Subcutaneous adipose tissue (tissue), 4 donors: Measurements from ENCODE around the gene SEMA3F. TPM values are rescaled to one million over a fixed set of nuclear protein-coding genes. Genes with fewer than 3 reads are reported as not detected.

Source experiments
- total RNA-seq, 4 donors: library from RNA; depleted of rRNA; stranded (reverse); fragments of >200 nt; gene quantifications; one replicate each; pipeline ENCODE4 v1.1.0, GENCODE V29; 2016
- TF ChIP-seq, protein P1 (sequence below): fragments of 450-650 bp; IDR thresholded peaks from one replicate; pipeline ENCODE4 v1.5.1; 2016; ENCODE audit warnings: low read depth, mild to moderate bottlenecking, control low read depth, antibody characterized with exemption, moderate library complexity

Gene SEMA3F
- total RNA-seq, 4 donors from 2014 or later = 4.6 to 32.8 (median 11.5) TPM

DNA sequence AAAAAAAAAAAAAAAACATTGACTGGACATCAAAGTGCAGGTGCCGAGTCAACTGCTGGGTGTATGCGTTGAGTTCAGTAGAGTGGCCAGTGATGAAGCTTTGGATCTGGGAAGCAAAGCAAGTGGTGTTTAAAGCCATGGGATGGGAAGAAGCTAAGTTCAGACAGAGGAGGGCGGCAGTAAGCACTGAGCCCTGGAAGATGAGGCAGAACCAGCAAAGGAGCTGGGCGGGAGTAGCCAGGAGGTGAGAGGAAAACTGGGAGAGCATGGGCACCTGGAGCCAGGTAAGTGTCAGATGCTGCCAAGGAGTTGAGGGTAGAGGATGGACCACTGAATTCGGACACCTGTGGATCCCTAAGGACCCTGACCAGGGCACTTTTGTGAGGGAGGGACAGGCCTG is 69.5 kb downstream of the SEMA3F start:
- TF ChIP-seq, protein P1, sequence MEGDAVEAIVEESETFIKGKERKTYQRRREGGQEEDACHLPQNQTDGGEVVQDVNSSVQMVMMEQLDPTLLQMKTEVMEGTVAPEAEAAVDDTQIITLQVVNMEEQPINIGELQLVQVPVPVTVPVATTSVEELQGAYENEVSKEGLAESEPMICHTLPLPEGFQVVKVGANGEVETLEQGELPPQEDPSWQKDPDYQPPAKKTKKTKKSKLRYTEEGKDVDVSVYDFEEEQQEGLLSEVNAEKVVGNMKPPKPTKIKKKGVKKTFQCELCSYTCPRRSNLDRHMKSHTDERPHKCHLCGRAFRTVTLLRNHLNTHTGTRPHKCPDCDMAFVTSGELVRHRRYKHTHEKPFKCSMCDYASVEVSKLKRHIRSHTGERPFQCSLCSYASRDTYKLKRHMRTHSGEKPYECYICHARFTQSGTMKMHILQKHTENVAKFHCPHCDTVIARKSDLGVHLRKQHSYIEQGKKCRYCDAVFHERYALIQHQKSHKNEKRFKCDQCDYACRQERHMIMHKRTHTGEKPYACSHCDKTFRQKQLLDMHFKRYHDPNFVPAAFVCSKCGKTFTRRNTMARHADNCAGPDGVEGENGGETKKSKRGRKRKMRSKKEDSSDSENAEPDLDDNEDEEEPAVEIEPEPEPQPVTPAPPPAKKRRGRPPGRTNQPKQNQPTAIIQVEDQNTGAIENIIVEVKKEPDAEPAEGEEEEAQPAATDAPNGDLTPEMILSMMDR = no peak

DNA sequence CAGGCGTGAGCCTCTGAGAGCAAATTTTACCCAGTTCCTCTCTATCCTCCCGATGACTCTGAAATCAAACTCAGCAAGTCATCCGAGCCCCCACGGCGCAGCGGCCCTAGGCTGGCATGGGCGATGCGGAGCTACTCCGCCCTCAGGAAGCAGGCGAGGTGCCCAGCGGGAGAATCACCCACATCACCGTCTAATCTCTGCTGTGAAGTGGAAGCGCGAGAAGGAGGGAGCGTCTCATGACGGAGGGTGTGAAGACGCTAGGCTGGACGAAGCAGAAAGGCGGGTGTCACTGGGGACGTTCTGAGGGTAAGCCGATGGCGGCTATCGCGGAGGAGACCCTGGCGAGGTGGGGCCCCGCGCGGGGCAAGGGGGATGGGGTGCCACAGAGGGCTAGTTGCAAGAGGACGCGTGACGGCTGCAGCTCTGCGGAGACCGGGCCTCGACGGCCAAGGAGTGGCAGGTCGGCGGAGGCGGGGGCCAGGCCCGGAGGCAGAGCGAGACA is 71.8 kb downstream of the SEMA3F start:
- TF ChIP-seq, protein P1 = no peak

DNA sequence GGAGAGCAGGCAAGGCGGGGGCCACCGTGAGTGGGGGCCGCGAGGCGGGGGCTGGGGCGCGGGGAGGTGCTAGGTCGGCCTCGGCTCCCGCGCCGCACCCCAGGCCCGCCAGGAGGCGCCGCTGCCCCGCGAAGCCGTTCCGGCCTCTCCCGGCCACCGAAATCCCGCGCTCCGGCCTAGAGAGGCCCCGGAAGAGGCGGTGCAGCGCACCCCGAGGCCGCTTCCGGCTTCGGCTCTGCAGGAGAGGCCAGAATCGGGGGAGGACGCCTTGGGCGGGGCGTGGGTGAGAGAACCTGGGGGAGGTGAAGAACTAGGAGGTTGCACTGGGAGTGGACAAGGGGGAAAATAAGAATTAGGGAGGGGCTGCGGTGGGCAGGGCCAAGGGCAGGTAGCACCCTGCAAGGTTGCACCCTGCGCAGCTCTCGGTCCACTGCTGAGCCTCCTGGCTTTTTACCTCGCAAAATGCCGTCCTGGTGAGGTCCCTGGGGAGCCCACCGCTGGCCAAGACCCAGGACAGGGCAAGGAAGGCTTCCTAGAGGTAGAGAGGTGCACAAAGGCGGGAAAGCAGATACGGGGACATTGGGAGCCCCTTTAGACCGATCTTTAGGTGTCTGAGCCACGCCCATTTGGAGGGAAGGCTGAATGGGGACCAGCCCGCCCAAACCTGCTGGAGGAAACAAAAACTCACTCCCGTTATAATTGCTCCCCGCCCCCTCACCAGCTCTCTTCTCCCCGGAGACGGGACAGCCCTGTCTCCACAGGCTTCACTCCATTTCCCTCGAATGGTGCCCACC is 72.5 kb downstream of the SEMA3F start:
- TF ChIP-seq, protein P1 = no peak

DNA sequence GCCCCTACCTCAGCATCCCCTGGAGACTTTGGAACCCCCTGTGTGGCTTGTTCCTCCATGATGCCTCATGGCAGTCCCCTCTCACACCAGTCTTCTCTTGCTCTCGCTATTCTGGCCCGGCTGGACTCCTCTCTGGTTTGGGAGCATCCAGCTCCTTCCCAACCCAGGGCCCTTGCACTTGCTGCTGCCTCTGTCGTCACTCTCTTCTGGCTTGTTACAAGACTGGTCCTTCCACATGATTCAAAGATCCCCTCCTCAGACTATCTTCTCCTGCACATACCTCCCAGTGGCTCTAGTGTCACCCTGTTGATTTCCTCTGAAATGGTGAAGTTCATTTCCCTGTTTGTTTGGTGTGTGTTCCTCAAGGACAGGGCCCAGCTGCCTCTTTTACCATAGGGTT is 74.4 kb downstream of the SEMA3F start:
- TF ChIP-seq, protein P1 = no peak

DNA sequence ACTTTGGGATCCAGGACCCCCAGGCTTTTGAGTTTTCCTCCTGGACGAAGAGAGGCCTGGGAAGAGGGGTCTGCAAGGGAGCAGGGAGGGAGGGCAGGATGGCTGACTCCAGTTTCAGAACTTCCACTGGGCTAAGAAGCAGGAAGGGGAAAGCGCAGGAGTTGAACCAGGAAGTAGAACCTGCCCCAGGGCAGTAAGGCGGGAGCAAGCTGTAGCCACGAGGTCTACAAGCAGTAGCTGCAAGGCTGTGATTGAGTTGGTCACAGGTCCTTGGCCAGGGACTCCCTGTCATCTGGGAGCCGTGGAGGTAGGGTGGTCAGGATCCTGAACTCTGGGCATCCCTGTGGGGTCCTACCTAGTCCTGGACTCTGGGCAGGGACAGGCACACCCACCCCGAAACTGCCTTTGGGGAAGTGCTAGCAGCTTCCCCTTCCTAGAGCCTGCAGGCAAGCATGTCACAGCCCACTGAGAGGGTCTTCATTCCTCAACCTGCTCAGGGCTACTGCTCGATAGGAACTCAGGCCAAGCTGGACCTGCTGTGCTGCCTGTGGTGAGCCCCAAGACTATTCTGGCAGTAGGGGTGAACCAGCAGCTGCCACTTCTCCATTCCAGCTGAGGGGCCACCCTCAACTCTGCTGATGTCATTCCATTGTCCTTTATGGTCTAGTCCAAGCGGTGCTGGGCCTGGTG is 75.1 kb downstream of the SEMA3F start:
- TF ChIP-seq, protein P1 = no peak

DNA sequence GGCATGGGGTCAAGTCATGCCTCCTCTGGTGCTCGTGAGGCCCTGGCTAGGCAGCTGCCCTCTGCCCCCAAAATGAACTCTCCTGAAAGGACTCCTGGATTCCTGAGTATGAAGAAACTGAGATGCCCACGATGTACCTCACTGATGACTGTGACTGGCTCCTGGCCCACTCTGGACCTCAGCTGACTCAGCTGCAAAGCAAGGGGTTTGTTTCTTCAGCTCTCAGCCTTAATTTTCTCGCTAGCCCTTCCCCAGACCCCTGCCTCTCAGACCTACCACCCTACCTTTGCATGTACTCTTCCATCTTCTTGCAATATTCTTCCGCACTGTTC is 75.6 kb downstream of the SEMA3F start:
- TF ChIP-seq, protein P1 = no peak

DNA sequence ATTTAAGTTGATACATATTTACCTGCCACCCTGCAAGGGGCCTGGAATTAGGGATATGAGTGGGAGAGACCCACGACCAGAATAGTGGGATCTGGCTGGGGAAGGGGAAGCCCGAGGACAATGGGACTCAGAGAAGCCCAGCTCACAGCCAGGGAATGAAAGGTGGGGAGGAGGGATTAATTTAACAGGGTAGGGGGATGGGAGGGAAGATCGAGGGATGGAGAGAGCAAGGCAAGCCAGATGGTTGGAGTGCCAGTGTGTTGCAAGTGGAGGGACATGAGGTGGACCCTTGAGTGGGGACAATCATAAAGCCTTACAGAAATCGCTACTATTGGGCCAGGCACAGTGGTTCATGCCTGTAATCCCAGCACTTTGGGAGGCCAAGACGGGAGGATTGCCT is 76.5 kb downstream of the SEMA3F start:
- TF ChIP-seq, protein P1 = no peak
